K562 (cell line): ENCODE results near the gene ZNF775. TPM values are rescaled to one million over a fixed set of nuclear protein-coding genes. Genes with fewer than 3 reads are reported as not detected.

Source experiments
- BRCA1 ChIP-seq, 2 experiments: fragments of 450-650 bp in 1 of 2; sonication (generic) in 1 of 2; formaldehyde crosslinking in 1 of 2; IDR thresholded peaks; 2 replicates each; pipeline versions ENCODE4 v1.5.0 to v1.6.1; 2017 to 2020; ENCODE audit warnings: mild to moderate bottlenecking in 1 of 2, missing genetic modification reagents in 1 of 2
- ETV1 ChIP-seq: fragments of 450-650 bp; conservative IDR thresholded peaks from 2 replicates; pipeline ENCODE4 v1.6.1; 2016; ENCODE audit warnings: missing genetic modification characterization, control low read depth, low read depth, missing compliant biosample characterization
- FOXK2 ChIP-seq, 2 experiments: fragments of 450-650 bp; IDR thresholded peaks in 1 of 2; conservative IDR thresholded peaks in 1 of 2; 2 replicates each; pipeline ENCODE4 v1.6.1; 2016; ENCODE audit warnings: low read depth in 2 of 2, mild to moderate bottlenecking in 1 of 2
- GABPB2 ChIP-seq: fragments of 250-450 bp; sonication (Bioruptor Pico); conservative IDR thresholded peaks from 2 replicates; pipeline ENCODE4 v1.5.1; 2021; ENCODE audit warnings: mild to moderate bottlenecking
- LCOR ChIP-seq: sonication (generic); formaldehyde crosslinking; IDR thresholded peaks from 2 replicates; pipeline ENCODE4 v1.8.0; 2022; ENCODE audit warnings: mild to moderate bottlenecking, missing genetic modification reagents
- PHF21A ChIP-seq: fragments of 450-650 bp; IDR thresholded peaks from 2 replicates; pipeline ENCODE4 v1.6.1; 2017; ENCODE audit warnings: low read depth, borderline replicate concordance
- SAFB2 ChIP-seq: fragments of 200-400 bp; formaldehyde crosslinking; IDR thresholded peaks from 2 replicates; pipeline ENCODE4 v1.6.1; 2018; ENCODE audit warnings: borderline replicate concordance, low read length, low read depth, moderate library complexity; ENCODE audit not compliant: severe bottlenecking
- ZFP91 ChIP-seq: sonication (generic); formaldehyde crosslinking; IDR thresholded peaks from 2 replicates; pipeline ENCODE4 v1.8.0; 2022; ENCODE audit warnings: mild to moderate bottlenecking, missing genetic modification reagents
- ZNF518B ChIP-seq: fragments of 250-450 bp; sonication (Bioruptor Pico); IDR thresholded peaks from 2 replicates; pipeline ENCODE4 v1.5.0; 2021; ENCODE audit warnings: mild to moderate bottlenecking, moderate library complexity
- polyA plus RNA-seq, 8 experiments: library from polyadenylated mRNA; depleted of rRNA in 4 of 8; stranded (reverse) in 5 of 8; unstranded in 3 of 8; fragments of >200 nt; fragmentation: Nextera tagmentation in 2 of 8; fragmentation: Illumina TruSeq in 1 of 8; extraction: Ambion mirVana in 2 of 8; extraction: Trizol in 1 of 8; gene quantifications; 2 replicates each; pipeline versions ENCODE4 v1.2.1 to v1.2.3, GENCODE V29; 2011 to 2014; ENCODE audit warnings: inconsistent platforms in 1 of 8, missing spikeins in 1 of 8
- total RNA-seq, 7 experiments: library from RNA; depleted of rRNA in 6 of 7; stranded (reverse); fragments of >200 nt in 6 of 7; fragmentation: Illumina TruSeq in 2 of 7; extraction: Trizol in 2 of 7; gene quantifications; 2 replicates each; pipeline versions ENCODE4 v1.2.1 to v1.2.3, GENCODE V29; 2011 to 2021; ENCODE audit warnings: low replicate concordance in 1 of 7
- TF ChIP-seq, protein P1 (sequence below): fragments of 450-650 bp; formaldehyde crosslinking; IDR thresholded peaks from 2 replicates; pipeline ENCODE4 v1.4.0; 2022; ENCODE audit warnings: missing genetic modification characterization

Gene ZNF775
- total and polyA plus RNA-seq, 9 of the 15 experiments (the other 6 are each of a cell fraction or from before 2014, with no cell fraction given): 0.04 to 18.7 (median 4.9) TPM

DNA sequence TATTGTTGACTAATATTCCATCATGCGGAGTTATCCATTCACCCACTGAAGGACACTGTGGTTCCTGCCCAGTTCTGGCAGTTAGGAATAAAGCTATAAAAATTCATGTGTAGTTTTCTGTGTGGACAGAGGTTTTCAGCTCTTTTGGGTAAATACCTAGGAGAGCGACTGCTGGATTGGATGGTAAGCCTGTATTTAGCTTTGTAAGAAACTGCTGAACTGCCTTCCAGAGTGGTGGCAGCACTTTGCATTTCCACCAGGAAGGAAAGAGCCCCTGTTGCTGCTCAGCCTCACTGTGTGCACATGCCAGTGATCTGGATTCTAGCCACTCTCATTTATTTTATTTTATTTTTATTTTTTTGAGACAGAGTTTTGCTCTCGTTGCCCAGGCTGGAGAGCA lies 14.2 kb downstream of the ZNF775 start (continued):
- TF ChIP-seq ZFP91 (CRISPR knock-in tag) (no peak), GABPB2 (CRISPR knock-in tag) (no peak), ZNF518B (CRISPR knock-in tag) (no peak), LCOR (CRISPR knock-in tag) (no peak), SAFB2 (no peak), BRCA1 (IDR thresholded peaks at IDR 0.05) (no peak), BRCA1 (CRISPR knock-in tag; IDR thresholded peaks at IDR 0.05) (no peak), ETV1 (no peak), PHF21A (no peak), FOXK2 (conservative IDR thresholded peaks at IDR 0.05 in 1 of 2, IDR thresholded peaks at IDR 0.05 in 1 of 2; ENCODE audit: low read depth in 2 of 2) (no peak)
- TF ChIP-seq, protein P1, sequence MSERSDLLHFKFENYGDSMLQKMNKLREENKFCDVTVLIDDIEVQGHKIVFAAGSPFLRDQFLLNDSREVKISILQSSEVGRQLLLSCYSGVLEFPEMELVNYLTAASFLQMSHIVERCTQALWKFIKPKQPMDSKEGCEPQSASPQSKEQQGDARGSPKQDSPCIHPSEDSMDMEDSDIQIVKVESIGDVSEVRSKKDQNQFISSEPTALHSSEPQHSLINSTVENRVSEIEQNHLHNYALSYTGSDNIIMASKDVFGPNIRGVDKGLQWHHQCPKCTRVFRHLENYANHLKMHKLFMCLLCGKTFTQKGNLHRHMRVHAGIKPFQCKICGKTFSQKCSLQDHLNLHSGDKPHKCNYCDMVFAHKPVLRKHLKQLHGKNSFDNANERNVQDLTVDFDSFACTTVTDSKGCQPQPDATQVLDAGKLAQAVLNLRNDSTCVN (CRISPR knock-in tag): no peak
- TF ChIP-seq, all 486 proteins: peak for 0
